Smooth muscle cell (in vitro differentiated cells): ENCODE measurements around the gene CRIM1. TPM values are rescaled to one million over a fixed set of nuclear protein-coding genes. Genes with fewer than 3 reads are reported as not detected.

Source experiments
- DNase-seq: peaks from one replicate; lab custom pipeline; 2025; ENCODE audit not compliant: unreplicated experiment; lab: John Stamatoyannopoulos, UW
- H2AFZ ChIP-seq: fragments of 200-600 bp; sonication (generic); 2 replicates; pipeline ENCODE4 v1.6.0; 2016; ENCODE audit warnings: antibody characterized with exemption, low read depth, mild to moderate bottlenecking
- H3F3A ChIP-seq: fragments of 200-600 bp; sonication (generic); 2 replicates; pipeline ENCODE4 v1.6.0; 2017; ENCODE audit warnings: antibody characterized with exemption, low read depth
- H3K27ac ChIP-seq: fragments of 200-600 bp; sonication (generic); 2 replicates; pipeline ENCODE4 v1.5.1; 2016; ENCODE audit warnings: low read depth, mild to moderate bottlenecking
- H3K27me3 ChIP-seq: fragments of 200-600 bp; sonication (generic); 2 replicates; pipeline ENCODE4 v1.6.1; 2016; ENCODE audit warnings: low read depth, mild to moderate bottlenecking
- H3K36me3 ChIP-seq: fragments of 200-600 bp; sonication (generic); 2 replicates; pipeline ENCODE4 v1.5.1; 2016; ENCODE audit warnings: low read depth
- H3K4me1 ChIP-seq: fragments of 200-600 bp; sonication (generic); 2 replicates; pipeline ENCODE4 v1.5.1; 2016; ENCODE audit warnings: low read depth
- H3K4me2 ChIP-seq: fragments of 200-600 bp; sonication (generic); 2 replicates; pipeline ENCODE4 v1.6.0; 2016; ENCODE audit warnings: mild to moderate bottlenecking
- H3K4me3 ChIP-seq: fragments of 200-600 bp; sonication (generic); 2 replicates; pipeline ENCODE4 v1.5.1; 2016; ENCODE audit warnings: mild to moderate bottlenecking
- H3K79me2 ChIP-seq: fragments of 200-600 bp; sonication (generic); 2 replicates; pipeline ENCODE4 v1.6.0; 2016; ENCODE audit warnings: low read depth, mild to moderate bottlenecking
- H3K9ac ChIP-seq: fragments of 200-600 bp; sonication (generic); 2 replicates; pipeline ENCODE4 v1.6.0; 2016; ENCODE audit warnings: low read depth
- H3K9me3 ChIP-seq: fragments of 200-600 bp; sonication (generic); replicated peaks from 2 replicates; pipeline ENCODE4 v1.5.1; 2016; ENCODE audit warnings: low read depth
- H4K20me1 ChIP-seq: fragments of 200-600 bp; sonication (generic); 2 replicates; pipeline ENCODE4 v1.6.0; 2016; ENCODE audit warnings: low read depth
- WGBS: methylation state at CpG from one replicate; pipeline ENCODE4 v1.1.7; 2016; ENCODE audit warnings: low lambda C conversion rate; 5-methylcytosine and 5-hydroxymethylcytosine counted together
- polyA plus RNA-seq: library from polyadenylated mRNA; unstranded; fragments of >200 nt; fragmentation: Nextera tagmentation; extraction: Ambion mirVana; gene quantifications from 2 replicates; pipeline ENCODE4 v1.2.1, GENCODE V29; 2016
- total RNA-seq: library from RNA; depleted of rRNA; stranded (reverse); fragments of >200 nt; gene quantifications from 2 replicates; pipeline ENCODE4 v1.2.3, GENCODE V29; 2014
- TF ChIP-seq, protein P1 (sequence below): fragments of 200-600 bp; sonication (generic); IDR thresholded peaks from 2 replicates; pipeline ENCODE4 v1.5.1; 2017; ENCODE audit warnings: borderline replicate concordance, mild to moderate bottlenecking, antibody characterized with exemption; ENCODE audit not compliant: insufficient read depth, poor library complexity, severe bottlenecking

The CRIM1 gene
- total and polyA plus RNA-seq, 2 experiments from 2014 or later, result 10.1 to 28.0 TPM

DNA sequence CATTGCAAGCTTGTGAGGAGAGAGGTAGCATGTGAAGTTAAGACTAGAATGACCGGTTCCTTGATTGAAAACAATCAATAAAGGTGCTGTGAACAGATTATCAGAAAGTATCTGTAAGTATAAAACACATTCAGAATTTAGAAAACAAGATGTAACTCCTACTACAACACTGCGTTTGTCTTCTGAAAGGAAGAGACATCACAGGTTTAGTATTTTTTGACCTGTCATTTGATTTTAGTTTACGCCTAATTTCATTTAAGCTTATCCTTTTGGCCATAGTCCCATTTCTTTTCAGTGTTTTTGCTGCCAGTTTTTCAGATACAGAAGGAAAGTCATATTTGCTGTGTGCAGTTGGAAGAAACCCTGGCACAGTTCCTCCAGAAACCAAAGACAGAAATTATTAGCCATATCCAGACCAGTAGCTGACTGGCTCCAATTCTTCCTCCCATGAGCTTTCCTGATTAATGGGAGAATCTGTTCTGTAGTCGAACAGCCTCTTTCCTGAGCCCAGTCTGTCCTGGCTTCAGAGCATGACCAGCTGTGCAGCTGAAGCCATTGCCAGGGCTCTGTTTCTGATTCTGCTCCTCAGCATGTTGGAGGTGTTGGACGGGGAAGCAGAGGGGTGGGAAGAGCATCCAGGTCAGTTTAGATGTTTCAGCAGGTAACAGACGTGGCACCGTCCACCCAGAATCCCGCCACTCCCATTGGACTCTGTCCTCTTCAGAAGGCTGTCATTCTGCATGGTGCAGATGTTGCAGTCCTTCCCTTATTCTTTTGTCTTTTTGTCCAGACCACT is 61.0 kb downstream of the CRIM1 start:
- WGBS, result 96% methylated on average over 8 of the region's 8 CpGs
- no peaks in the 10 kb centered on the region for H3K9me3 ChIP-seq
- H2AFZ ChIP-seq, result no peak overlapping the region
- H3F3A ChIP-seq, result no peaks in the 10 kb centered on the region
- H3K9ac ChIP-seq, result no peak overlapping the region
- no peak overlapping the region for H3K4me3 ChIP-seq
- H3K27ac ChIP-seq, result no peak overlapping the region
- no peaks in the 10 kb centered on the region for H3K36me3 ChIP-seq
- peaks cover under 1% of the 10 kb centered on the region for H3K79me2 ChIP-seq
- TF ChIP-seq, protein P1, sequence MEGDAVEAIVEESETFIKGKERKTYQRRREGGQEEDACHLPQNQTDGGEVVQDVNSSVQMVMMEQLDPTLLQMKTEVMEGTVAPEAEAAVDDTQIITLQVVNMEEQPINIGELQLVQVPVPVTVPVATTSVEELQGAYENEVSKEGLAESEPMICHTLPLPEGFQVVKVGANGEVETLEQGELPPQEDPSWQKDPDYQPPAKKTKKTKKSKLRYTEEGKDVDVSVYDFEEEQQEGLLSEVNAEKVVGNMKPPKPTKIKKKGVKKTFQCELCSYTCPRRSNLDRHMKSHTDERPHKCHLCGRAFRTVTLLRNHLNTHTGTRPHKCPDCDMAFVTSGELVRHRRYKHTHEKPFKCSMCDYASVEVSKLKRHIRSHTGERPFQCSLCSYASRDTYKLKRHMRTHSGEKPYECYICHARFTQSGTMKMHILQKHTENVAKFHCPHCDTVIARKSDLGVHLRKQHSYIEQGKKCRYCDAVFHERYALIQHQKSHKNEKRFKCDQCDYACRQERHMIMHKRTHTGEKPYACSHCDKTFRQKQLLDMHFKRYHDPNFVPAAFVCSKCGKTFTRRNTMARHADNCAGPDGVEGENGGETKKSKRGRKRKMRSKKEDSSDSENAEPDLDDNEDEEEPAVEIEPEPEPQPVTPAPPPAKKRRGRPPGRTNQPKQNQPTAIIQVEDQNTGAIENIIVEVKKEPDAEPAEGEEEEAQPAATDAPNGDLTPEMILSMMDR, result no peak
- no peak for DNase-seq
- no peaks in the 10 kb centered on the region for H3K27me3 ChIP-seq
- H3K4me2 ChIP-seq, result no peak overlapping the region
- H4K20me1 ChIP-seq, result peaks cover 5% of the 10 kb centered on the region
- no peaks in the 10 kb centered on the region for H3K4me1 ChIP-seq

DNA sequence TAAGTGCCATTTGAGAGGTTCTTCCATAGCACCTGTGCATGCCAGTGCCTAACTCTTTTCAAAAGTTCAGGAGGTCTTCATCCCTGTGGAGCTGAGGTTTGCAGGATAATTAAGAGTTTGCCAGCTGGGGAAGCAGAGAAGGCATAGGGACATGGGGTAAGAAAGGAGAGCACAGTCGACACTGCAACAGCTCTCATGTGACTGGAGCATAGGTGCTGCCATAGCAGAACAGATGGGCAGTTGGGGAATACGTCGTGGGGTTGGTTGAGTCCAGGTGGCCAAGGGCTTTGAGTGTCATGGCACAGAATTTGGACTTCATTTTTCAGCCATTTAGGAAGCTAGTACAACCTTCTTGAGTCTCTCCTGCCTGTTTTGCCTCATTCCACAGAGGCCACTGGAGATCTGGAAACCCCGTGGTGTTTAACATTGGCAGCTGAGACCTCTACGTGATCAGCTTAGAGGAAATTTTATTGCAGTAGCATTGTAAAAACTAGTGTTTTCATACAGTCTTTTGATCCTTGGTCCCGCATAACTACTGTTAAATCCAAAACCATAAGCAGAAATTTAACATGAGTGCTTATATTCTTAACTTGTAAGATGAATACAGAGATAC is 65.1 kb downstream of the CRIM1 start:
- H3K4me3 ChIP-seq, result no peak overlapping the region
- no peak overlapping the region for H3K9ac ChIP-seq
- no peak overlapping the region for H2AFZ ChIP-seq
- peaks cover 17% of the 10 kb centered on the region for H4K20me1 ChIP-seq
- H3K9me3 ChIP-seq, result no peaks in the 10 kb centered on the region
- TF ChIP-seq, protein P1, result no peak
- no peak overlapping the region for H3K4me2 ChIP-seq
- no peaks in the 10 kb centered on the region for H3F3A ChIP-seq
- H3K36me3 ChIP-seq, result no peaks in the 10 kb centered on the region
- H3K4me1 ChIP-seq, result no peaks in the 10 kb centered on the region
- 89% methylated on average over 6 of the region's 6 CpGs for WGBS
- no peaks in the 10 kb centered on the region for H3K27me3 ChIP-seq
- peaks cover 4% of the 10 kb centered on the region for H3K79me2 ChIP-seq
- no peak overlapping the region for H3K27ac ChIP-seq
- no peak for DNase-seq

DNA sequence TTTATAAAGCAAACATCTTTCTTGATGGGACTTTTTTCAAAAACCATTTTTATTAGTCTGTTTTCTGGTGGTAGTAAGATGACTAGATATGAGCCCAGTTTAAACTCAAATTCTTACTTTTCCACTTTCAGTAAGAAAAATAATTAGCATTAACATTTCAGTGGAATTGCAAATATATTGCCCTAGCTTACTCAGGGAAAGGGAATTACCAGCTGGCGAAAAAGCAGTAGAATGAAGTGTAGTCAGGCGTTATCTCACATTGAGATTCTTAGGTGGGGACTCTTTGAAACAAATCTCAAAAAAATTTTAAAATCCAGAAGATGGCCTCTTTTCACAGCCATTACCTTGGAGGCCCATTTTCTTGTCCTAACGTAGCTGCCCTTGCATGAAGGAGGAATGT is 65.8 kb downstream of the CRIM1 start:
- no peaks in the 10 kb centered on the region for H3K36me3 ChIP-seq
- peaks cover 17% of the 10 kb centered on the region for H4K20me1 ChIP-seq
- no peak overlapping the region for H3K27ac ChIP-seq
- no peaks in the 10 kb centered on the region for H3F3A ChIP-seq
- H3K79me2 ChIP-seq, result peaks cover 4% of the 10 kb centered on the region
- H3K27me3 ChIP-seq, result no peaks in the 10 kb centered on the region
- H3K4me2 ChIP-seq, result no peak overlapping the region
- TF ChIP-seq, protein P1, result no peak
- no peak overlapping the region for H3K4me3 ChIP-seq
- H3K4me1 ChIP-seq, result no peaks in the 10 kb centered on the region
- no peak for DNase-seq
- H3K9ac ChIP-seq, result no peak overlapping the region
- no peaks in the 10 kb centered on the region for H3K9me3 ChIP-seq
- no peak overlapping the region for H2AFZ ChIP-seq
- WGBS, result 90% methylated on average over 3 of the region's 3 CpGs
